Activated CD4-positive, alpha-beta T cell treated with anti-CD3 and anti-CD28 coated beads for 36 hours (primary cell): Measurements from ENCODE around the gene MPDZ. TPM values are rescaled to one million over a fixed set of nuclear protein-coding genes. Genes with fewer than 3 reads are reported as not detected.

Source experiments
- ATAC-seq: fragments of 200-7000 bp; cut with Tn5 transposase; one replicate; pipeline ENCODE4 v1.10.0; 2021; ENCODE audit warnings: mild to moderate bottlenecking, moderate library complexity
- CTCF ChIA-PET: fragments of 350-600 bp; sonication (Branson Sonifier 250); formaldehyde crosslinking; loops from one replicate; lab custom pipeline; 2021; ENCODE audit warnings: antibody characterized with exemption; lab: Charles Lee
- POLR2A ChIA-PET: fragments of 350-600 bp; sonication (Branson Sonifier 250); formaldehyde crosslinking; loops from one replicate; lab custom pipeline; 2021; ENCODE audit warnings: antibody characterized with exemption, inconsistent platforms; lab: Charles Lee
- DNase-seq: peaks from one replicate; pipeline ENCODE4 v3.0.0-alpha.2; 2020
- H3K27ac Mint-ChIP-seq: one replicate; pipeline ENCODE4 v1.8.0; 2021; ENCODE audit warnings: mixed read lengths
- H3K27me3 Mint-ChIP-seq: one replicate; pipeline ENCODE4 v1.8.0; 2021; ENCODE audit warnings: mixed read lengths
- H3K36me3 Mint-ChIP-seq: one replicate; pipeline ENCODE4 v1.8.0; 2021; ENCODE audit warnings: low read depth, mixed read lengths
- H3K4me1 Mint-ChIP-seq: one replicate; pipeline ENCODE4 v1.8.0; 2021; ENCODE audit warnings: mixed read lengths
- H3K4me3 Mint-ChIP-seq: one replicate; pipeline ENCODE4 v1.8.0; 2021; ENCODE audit warnings: mild to moderate bottlenecking, moderate library complexity, mixed read lengths
- H3K9me3 Mint-ChIP-seq: one replicate; pipeline ENCODE4 v1.8.0; 2021; ENCODE audit warnings: low read depth, mixed read lengths
- intact Hi-C, 2 experiments: fragments of 100-400 bp; cut with DNase I in 1 of 2; cut with micrococcal nuclease in 1 of 2; formaldehyde crosslinking; loops; one replicate each; pipeline versions ENCODE4 v1.14.2 to v1.15.1; 2022 to 2024; cut with DNase I, micrococcal nuclease
- total RNA-seq, 2 experiments: library from RNA; stranded (reverse); gene quantifications; one replicate each; pipeline ENCODE4 v1.2.3, GENCODE V29; 2021

Gene MPDZ, protein sequence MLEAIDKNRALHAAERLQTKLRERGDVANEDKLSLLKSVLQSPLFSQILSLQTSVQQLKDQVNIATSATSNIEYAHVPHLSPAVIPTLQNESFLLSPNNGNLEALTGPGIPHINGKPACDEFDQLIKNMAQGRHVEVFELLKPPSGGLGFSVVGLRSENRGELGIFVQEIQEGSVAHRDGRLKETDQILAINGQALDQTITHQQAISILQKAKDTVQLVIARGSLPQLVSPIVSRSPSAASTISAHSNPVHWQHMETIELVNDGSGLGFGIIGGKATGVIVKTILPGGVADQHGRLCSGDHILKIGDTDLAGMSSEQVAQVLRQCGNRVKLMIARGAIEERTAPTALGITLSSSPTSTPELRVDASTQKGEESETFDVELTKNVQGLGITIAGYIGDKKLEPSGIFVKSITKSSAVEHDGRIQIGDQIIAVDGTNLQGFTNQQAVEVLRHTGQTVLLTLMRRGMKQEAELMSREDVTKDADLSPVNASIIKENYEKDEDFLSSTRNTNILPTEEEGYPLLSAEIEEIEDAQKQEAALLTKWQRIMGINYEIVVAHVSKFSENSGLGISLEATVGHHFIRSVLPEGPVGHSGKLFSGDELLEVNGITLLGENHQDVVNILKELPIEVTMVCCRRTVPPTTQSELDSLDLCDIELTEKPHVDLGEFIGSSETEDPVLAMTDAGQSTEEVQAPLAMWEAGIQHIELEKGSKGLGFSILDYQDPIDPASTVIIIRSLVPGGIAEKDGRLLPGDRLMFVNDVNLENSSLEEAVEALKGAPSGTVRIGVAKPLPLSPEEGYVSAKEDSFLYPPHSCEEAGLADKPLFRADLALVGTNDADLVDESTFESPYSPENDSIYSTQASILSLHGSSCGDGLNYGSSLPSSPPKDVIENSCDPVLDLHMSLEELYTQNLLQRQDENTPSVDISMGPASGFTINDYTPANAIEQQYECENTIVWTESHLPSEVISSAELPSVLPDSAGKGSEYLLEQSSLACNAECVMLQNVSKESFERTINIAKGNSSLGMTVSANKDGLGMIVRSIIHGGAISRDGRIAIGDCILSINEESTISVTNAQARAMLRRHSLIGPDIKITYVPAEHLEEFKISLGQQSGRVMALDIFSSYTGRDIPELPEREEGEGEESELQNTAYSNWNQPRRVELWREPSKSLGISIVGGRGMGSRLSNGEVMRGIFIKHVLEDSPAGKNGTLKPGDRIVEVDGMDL (N-terminal part only)
- not detected for total RNA-seq

DNA sequence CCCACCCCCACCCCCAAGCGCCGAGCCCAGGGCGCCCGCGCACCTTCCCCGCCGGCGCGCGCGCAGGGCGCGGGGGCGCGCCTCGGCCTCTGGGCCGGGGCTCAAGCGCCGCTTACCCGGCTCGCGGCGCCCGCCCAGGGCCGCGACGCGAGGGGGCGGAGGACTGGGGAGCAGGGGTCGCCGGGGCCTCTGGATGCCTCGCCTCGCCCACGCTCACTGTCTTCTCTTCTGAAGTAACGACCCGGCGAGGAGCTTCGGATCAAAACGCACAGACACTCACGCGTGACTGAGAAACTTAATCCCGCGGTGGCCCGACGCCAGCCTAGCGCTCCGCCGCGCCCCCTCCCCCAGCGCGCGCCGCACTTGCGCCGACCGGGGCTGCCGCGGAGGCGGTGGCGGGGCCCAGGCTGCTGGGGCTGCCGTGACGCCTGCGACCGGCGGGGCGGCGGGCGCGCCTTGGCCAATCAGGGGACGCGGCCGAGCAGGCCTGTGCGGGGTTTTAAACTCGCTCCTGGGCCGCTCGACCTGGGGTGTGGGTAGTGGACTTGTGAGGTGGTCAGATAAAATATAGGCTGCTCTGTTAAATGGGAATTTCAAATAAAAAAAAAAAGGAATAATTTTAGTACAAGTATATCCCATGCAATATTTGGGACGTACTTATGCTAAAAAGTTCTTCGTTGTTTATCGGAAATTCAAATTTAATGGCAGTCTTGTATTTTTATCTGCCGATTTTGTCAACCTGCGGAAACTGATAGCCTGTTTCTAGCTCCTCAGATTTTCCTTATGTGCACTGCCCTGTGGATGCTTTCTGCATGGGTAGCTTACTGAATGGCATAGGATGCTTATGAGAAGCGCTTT is at the start of gene MPDZ:
Gene MPDZ (minus strand): TSS at position 409 of the 858 bp plus-strand sequence. CDS start 29,377 bp downstream, outside the sequence.
- Mint-ChIP-seq H3K9me3 (peaks cover 8% of the 10 kb centered on the region), H3K4me3 (no peak within 1 kb of the TSS), H3K4me1 (no peaks in the 10 kb centered on the region), H3K27me3 (peaks cover 24% of the 10 kb centered on the region), H3K27ac (no peak within 1 kb of the TSS), H3K36me3 (no peaks in the 10 kb centered on the region)
- intact Hi-C loops: no loop called here
- ChIA-PET CTCF (no interaction called here), POLR2A (no interaction called here)
- DNase-seq (peak; percentile 5), ATAC-seq (no peak)

DNA sequence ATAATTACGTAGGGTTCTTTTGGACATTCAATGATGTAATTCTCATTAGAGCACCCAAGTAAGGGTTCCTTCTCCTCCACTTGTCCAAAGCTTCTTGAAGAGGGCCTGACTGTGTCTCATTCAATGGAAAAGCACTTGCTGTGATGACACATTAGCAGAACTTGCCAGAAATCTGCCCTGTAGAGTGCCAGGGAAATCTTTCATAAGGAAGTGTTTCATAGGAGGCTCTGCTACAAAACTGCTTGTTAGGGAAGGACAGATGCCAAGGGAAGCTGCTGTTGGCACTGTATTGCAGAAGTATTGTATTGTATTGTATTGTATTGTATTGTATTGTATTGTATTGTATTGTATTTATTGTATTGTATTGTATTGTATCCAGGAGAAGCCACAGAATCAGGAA is 45.5 kb upstream of the MPDZ start:
- Mint-ChIP-seq H3K36me3 (no peaks in the 10 kb centered on the region), H3K27me3 (no peaks in the 10 kb centered on the region), H3K4me1 (no peaks in the 10 kb centered on the region), H3K27ac (no peak overlapping the region), H3K9me3 (peaks cover 5% of the 10 kb centered on the region), H3K4me3 (no peak overlapping the region)
- intact Hi-C loops: no loop called here
- ATAC-seq: no peak
- ChIA-PET POLR2A (no interaction called here), CTCF (no interaction called here)
- DNase-seq: no peak

DNA sequence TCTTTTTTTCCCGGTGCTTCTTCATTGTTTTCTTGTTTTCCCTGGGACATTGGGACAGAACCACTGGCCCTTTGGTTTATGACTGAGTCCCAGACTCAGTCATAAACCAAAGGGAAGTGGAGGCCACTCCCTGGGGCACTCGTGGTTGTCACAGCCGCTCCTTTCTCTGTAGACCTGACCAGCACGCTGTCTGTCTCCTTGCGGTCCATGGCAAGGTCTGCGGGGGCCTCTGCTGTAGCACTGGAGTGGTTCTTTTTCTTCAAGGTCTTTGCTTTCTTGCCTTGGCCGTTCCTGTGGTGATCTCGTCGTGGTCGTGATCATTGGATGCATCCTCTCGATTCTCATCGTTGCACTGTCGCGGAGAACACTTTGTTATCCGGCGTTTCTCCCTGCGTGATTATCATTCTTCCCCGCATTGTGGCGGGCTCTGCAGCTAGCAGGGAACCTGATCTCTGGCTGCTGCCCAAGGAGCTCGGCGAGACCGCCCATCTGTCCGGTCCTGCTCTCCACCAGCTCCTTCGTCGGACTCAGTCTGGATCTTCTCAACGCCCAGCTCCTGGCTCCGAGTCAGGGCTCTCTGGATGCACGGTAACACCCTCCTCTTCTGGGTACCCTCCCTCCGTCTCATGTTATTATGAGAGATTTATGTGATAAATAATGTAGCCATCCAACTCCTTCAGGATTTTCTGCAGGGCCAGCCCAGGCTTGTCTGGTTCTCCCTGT is 43.5 kb upstream of the MPDZ start:
- ChIA-PET POLR2A (no interaction called here), CTCF (no interaction called here)
- Mint-ChIP-seq H3K36me3 (no peaks in the 10 kb centered on the region), H3K27ac (no peak overlapping the region), H3K4me1 (no peaks in the 10 kb centered on the region), H3K9me3 (peaks cover 5% of the 10 kb centered on the region), H3K27me3 (no peaks in the 10 kb centered on the region), H3K4me3 (no peak overlapping the region)
- DNase-seq: no peak
- intact Hi-C loops: no loop called here
- ATAC-seq: no peak

DNA sequence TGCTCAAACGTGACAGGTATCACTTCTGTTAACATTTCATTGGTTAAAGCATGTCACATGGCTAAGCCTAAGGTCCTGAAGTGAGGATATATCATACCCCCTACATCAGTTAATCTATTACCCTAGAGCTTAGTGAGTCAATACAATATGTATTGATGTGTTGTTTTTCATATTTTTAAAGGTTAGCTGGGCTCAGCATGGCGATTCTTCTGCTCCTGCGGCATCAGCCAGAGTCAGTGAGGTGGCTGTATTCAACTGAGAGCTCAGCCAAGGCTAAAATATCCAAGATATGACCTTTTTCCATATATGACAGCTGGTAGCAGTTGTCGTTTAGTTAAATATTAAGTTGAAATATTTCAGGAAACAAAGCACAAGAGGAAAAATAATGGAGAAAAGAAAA is 38.5 kb upstream of the MPDZ start:
- DNase-seq (no peak), ATAC-seq (no peak)
- H3K27ac Mint-ChIP-seq: no peak overlapping the region
- CTCF ChIA-PET: no interaction called here
- no peak overlapping the region for H3K4me3 Mint-ChIP-seq
- no peaks in the 10 kb centered on the region for H3K4me1 Mint-ChIP-seq
- POLR2A ChIA-PET: no interaction called here
- H3K9me3 Mint-ChIP-seq: peaks cover 8% of the 10 kb centered on the region
- intact Hi-C loops: no loop called here
- no peaks in the 10 kb centered on the region for H3K27me3 Mint-ChIP-seq
- H3K36me3 Mint-ChIP-seq: no peaks in the 10 kb centered on the region

DNA sequence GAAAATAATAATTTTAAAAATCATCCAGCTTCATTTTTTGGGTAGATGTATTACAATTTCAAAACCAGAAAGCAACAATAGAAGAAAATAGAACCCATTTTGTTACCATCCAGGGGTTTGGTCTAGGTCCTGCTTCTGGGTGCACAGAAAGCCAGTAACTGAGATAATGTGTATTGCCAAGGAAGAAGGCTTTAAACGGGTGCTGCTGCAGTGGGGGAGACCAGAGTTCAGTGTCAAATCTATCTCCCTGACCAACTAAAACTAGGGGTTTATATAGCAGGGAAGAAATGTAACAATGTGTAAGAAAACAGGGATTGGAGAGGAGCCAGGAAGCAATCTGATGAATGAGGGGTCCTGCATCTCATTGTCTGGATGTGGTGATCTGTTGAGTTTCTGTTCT is 17.5 kb upstream of the MPDZ start:
- no peak for ATAC-seq
- H3K27ac Mint-ChIP-seq: no peak overlapping the region
- POLR2A ChIA-PET: no interaction called here
- H3K27me3 Mint-ChIP-seq: no peaks in the 10 kb centered on the region
- CTCF ChIA-PET: no interaction called here
- no peaks in the 10 kb centered on the region for H3K36me3 Mint-ChIP-seq
- no peak overlapping the region for H3K4me3 Mint-ChIP-seq
- DNase-seq: no peak
- intact Hi-C loops: no loop called here
- H3K4me1 Mint-ChIP-seq: no peaks in the 10 kb centered on the region
- H3K9me3 Mint-ChIP-seq: peaks cover 11% of the 10 kb centered on the region

DNA sequence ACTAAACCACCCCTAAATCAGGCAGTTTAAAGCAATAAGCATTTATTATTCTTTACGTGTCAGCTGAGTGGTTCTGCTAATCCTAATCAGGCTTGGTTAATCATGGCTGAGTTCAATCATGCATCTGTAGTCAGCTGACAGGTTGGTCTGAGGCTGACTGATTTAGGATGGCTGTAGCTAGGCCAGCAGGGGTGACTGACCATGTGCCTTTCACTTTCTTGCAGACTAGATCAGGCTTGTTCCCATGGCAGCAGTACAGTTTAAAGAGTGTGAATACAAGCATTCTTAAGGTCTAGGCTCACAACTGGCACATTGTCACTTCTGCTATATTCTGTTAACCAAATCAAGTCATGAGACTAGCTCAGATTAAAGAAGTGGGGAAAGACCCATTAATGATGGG is 16.1 kb upstream of the MPDZ start:
- CTCF ChIA-PET: no interaction called here
- H3K9me3 Mint-ChIP-seq: peaks cover 11% of the 10 kb centered on the region
- ATAC-seq (no peak), DNase-seq (no peak)
- no peaks in the 10 kb centered on the region for H3K36me3 Mint-ChIP-seq
- intact Hi-C loops: no loop called here
- no peaks in the 10 kb centered on the region for H3K4me1 Mint-ChIP-seq
- POLR2A ChIA-PET: no interaction called here
- H3K27ac Mint-ChIP-seq: no peak overlapping the region
- no peaks in the 10 kb centered on the region for H3K27me3 Mint-ChIP-seq
- H3K4me3 Mint-ChIP-seq: no peak overlapping the region

DNA sequence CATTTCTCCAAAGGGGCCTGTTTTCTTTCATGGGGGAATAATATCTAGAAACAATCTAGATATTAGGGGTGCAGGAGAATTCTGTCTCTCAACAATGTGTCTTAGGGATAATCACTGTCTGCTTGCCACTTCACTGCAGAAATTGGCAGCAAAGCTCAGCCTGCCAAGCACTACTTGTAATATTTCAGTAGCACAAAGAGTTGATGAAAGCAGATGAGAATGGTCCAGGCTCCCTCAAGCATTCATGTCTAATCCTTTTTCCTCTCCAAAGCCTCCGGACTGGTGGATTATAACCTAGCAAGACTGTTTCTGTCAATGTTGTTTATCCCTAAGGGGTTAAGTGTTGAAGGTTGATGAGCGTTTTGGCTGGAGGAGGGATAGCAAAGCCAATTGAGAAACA is 13.3 kb upstream of the MPDZ start:
- no peak for DNase-seq
- Mint-ChIP-seq H3K36me3 (no peaks in the 10 kb centered on the region), H3K27ac (no peak overlapping the region), H3K4me1 (no peaks in the 10 kb centered on the region), H3K27me3 (no peaks in the 10 kb centered on the region), H3K9me3 (peaks cover 7% of the 10 kb centered on the region), H3K4me3 (no peak overlapping the region)
- ChIA-PET CTCF (no interaction called here), POLR2A (interaction anchor here (0.7 kb wide), 1 partner anchor 35 kb away, joined by 3 read pairs; no protein-coding TSS in a partner anchor)
- intact Hi-C loops: no loop called here
- ATAC-seq: no peak

DNA sequence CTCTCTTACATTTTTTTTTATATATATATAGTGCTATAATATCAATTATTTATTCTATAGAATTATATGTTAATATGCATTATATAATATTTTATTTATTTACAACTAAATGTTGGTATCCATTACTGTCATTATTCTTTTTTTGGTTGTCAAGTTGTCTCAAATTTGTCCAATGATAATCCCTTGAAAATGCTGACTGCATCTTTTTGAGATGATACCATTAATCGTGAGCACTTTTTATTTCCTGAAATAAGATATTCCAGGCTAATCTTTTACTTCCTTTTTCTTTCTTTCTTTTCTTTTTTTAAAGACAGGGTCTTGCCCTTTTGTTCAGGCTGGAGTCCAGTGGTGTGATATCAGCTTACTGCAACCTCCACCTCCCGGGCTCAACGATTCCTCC is 12.7 kb upstream of the MPDZ start:
- ChIA-PET POLR2A (no interaction called here), CTCF (no interaction called here)
- Mint-ChIP-seq H3K27me3 (no peaks in the 10 kb centered on the region), H3K27ac (no peak overlapping the region), H3K9me3 (peaks cover 7% of the 10 kb centered on the region), H3K4me3 (no peak overlapping the region), H3K4me1 (no peaks in the 10 kb centered on the region), H3K36me3 (no peaks in the 10 kb centered on the region)
- DNase-seq (no peak), ATAC-seq (no peak)
- intact Hi-C loops: no loop called here

DNA sequence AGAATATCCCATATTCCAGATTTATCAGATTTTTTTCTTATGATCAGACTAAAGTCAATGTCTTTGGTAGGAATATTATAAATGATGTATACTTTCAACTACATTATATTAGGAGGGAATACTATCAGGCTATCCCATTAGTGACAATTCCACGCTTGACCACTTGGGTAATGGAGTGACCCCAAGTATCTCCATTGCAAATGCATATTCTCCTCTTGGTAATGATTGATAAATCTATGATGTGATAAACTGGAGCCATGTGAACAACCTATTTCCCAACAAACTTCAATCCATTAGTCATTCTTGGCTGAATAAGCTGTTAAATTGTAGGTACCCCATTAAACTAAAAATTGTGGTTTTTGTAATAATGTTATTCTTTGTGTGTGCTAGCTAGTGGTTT is 12.2 kb upstream of the MPDZ start:
- Mint-ChIP-seq H3K4me3 (no peak overlapping the region), H3K27me3 (no peaks in the 10 kb centered on the region), H3K9me3 (peaks cover 8% of the 10 kb centered on the region), H3K27ac (no peak overlapping the region), H3K4me1 (no peaks in the 10 kb centered on the region), H3K36me3 (no peaks in the 10 kb centered on the region)
- DNase-seq (no peak), ATAC-seq (no peak)
- intact Hi-C loops: no loop called here
- CTCF ChIA-PET: no interaction called here
- POLR2A ChIA-PET: no interaction called here

DNA sequence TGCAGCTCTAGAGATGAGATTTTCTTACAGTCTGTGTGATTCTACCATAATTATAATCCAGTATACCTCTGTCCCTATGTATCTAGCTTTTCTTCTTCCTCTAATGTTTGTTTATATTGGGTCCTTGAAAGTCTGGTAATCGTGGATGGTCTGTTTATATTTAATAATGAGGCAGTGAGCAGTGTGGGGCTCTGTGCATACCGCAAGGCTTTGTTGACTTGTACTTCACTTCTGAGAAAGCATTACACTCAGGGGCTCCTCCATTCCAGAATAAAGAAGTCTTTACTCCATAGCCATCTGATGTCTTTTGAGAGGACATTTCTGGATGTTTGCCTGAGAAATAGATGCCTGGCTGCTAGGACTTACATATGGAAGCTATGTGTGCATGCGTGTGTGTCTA is 4.5 kb upstream of the MPDZ start:
- Mint-ChIP-seq H3K9me3 (peaks cover 1% of the 10 kb centered on the region), H3K36me3 (no peaks in the 10 kb centered on the region), H3K27ac (no peak overlapping the region), H3K4me1 (no peaks in the 10 kb centered on the region), H3K27me3 (peaks cover 8% of the 10 kb centered on the region), H3K4me3 (no peak overlapping the region)
- ChIA-PET CTCF (interaction anchor here (1.0 kb wide), 1 partner anchor 26 kb away, joined by 3 read pairs; no protein-coding TSS in a partner anchor), POLR2A (no interaction called here)
- no peak for DNase-seq
- intact Hi-C loops: no loop called here
- no peak for ATAC-seq
